Lower leg skin (tissue), 3 donors: ENCODE results near the gene WHAMM.

Experiments used
- POLR2A ChIP-seq, 2 donors: fragments of 450-650 bp; IDR thresholded peaks; one replicate each; pipeline ENCODE4 v1.6.1; 2016 to 2017; ENCODE audit warnings: antibody characterized with exemption in 2 of 2, mild to moderate bottlenecking in 1 of 2, moderate library complexity in 1 of 2
- TF ChIP-seq, protein P1 (sequence below), 3 donors: fragments of 450-650 bp; IDR thresholded peaks; one replicate each; pipeline ENCODE4 v1.5.1; 2016; ENCODE audit warnings: antibody characterized with exemption in 3 of 3, mild to moderate bottlenecking in 3 of 3, moderate library complexity in 2 of 3

DNA sequence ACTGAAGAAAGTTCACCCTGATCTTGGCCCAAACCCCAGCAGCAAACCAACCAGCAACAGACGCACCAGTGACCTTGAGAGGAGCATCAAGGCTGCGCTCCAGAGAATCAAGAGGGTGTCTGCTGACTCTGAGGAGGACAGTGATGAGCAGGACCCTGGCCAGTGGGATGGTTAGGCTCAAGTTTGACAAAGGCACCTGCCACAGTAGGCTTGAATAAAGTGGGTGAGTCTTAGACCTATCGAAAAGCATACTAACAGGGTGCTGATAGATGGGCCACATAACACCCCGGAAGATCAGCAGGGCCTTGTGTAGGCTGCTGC is 23.9 kb downstream of the WHAMM start:
- TF ChIP-seq, protein P1, sequence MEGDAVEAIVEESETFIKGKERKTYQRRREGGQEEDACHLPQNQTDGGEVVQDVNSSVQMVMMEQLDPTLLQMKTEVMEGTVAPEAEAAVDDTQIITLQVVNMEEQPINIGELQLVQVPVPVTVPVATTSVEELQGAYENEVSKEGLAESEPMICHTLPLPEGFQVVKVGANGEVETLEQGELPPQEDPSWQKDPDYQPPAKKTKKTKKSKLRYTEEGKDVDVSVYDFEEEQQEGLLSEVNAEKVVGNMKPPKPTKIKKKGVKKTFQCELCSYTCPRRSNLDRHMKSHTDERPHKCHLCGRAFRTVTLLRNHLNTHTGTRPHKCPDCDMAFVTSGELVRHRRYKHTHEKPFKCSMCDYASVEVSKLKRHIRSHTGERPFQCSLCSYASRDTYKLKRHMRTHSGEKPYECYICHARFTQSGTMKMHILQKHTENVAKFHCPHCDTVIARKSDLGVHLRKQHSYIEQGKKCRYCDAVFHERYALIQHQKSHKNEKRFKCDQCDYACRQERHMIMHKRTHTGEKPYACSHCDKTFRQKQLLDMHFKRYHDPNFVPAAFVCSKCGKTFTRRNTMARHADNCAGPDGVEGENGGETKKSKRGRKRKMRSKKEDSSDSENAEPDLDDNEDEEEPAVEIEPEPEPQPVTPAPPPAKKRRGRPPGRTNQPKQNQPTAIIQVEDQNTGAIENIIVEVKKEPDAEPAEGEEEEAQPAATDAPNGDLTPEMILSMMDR (IDR thresholded peaks at IDR 0.05) = no peak
- no peak for TF ChIP-seq POLR2A (IDR thresholded peaks at IDR 0.05)
